ENCODE results near the gene RARB.

The RARB gene

GRCh38 chr3:25619382-25619781 lies 191.3 kb downstream of the RARB start:
- no peak for DNase-seq

DNA sequence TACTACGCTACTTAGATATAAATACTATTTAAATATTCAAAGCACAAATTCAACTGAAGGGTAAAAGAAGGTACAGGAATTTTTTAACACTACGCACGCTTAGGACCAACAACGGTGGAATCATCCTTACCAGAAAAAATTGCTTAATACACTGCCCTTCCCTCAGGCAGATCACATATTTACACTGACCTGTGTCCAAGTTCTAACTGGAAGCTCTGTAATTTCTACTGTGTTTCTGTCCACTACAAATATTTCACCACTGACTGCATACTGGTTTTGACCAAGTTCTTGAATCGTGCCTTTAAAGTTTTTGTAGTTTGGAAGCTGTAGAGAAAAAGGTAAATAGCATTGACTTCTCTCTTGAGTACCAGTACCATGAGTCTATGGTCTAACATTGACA lies 192.4 kb downstream of the RARB start:
- DNase-seq, result no peak

DNA sequence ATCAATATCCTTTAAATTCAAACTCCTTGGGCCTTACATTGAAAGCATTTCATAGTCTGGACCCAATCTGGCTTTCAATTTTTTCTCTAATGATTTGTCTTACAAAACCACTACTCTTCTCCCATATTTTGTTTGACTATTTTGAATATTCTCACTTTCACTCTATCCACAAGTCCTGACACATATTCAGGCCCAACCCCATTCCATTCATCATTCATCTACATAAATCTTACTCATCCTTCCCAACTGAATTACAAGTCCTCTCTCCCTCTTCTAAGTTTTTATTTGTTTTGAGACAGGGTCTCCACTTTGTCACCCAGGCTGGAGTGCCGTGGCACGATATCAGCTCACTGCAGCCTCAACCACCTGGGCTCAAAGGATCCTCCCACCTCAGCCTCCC lies 193.0 kb downstream of the RARB start:
- DNase-seq, result no peak

DNA sequence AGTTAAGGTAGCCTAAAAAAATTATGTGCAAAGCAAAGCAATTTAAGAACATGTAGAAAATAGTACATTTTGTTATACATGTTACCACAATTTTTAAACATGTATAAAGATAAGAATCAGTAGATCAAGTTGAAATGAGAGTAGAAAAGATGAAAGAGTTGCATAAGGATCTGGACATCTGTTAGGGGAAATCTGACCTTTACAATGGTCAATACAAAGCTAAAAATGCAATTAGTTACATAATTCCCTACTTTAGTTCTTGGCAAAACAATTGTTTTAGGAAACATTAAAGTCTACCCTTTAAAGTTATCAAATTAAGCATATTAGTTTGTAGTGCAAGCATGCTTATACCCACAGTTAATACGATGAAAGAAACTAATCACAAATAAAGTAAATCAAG lies 203.9 kb downstream of the RARB start:
- DNase-seq, result no peak

- no peak for DNase-seq
Measured at GRCh38 chr3:25633919-25634318, 205.9 kb downstream of the RARB start.

- DNase-seq, result no peak
Measured at GRCh38 chr3:25635038-25635437, 207.0 kb downstream of the RARB start.
